Neural progenitor cell (in vitro differentiated cells): ENCODE results near the gene ALDH1B1. TPM values are rescaled to one million over a fixed set of nuclear protein-coding genes. Genes with fewer than 3 reads are reported as not detected.

Source experiments
- DNase-seq: peaks from one replicate; pipeline ENCODE4 v3.0.0-alpha.2; 2016; ENCODE audit warnings: low spot score
- H2AFZ ChIP-seq: fragments of 200-600 bp; sonication (generic); replicated peaks from 2 replicates; pipeline ENCODE4 v1.6.1; 2016; ENCODE audit warnings: antibody characterized with exemption
- H3F3A ChIP-seq: fragments of 200-600 bp; sonication (generic); 2 replicates; pipeline ENCODE4 v1.6.1; 2016; ENCODE audit warnings: antibody characterized with exemption, low read depth
- H3K27ac ChIP-seq: fragments of 200-600 bp; sonication (generic); 2 replicates; pipeline ENCODE4 v1.5.1; 2016; ENCODE audit warnings: mild to moderate bottlenecking
- H3K27me3 ChIP-seq: fragments of 200-600 bp; sonication (generic); 2 replicates; pipeline ENCODE4 v1.6.1; 2016; ENCODE audit warnings: mild to moderate bottlenecking, moderate library complexity
- H3K36me3 ChIP-seq: fragments of 200-600 bp; sonication (generic); 2 replicates; pipeline ENCODE4 v1.5.1; 2016
- H3K4me1 ChIP-seq: fragments of 200-600 bp; sonication (generic); 2 replicates; pipeline ENCODE4 v1.6.1; 2016; ENCODE audit warnings: mixed run types
- H3K4me2 ChIP-seq: fragments of 200-600 bp; sonication (generic); 2 replicates; pipeline ENCODE4 v1.6.1; 2016
- H3K4me3 ChIP-seq: fragments of 200-600 bp; sonication (generic); 2 replicates; pipeline ENCODE4 v1.5.1; 2016
- H3K79me2 ChIP-seq: fragments of 200-600 bp; sonication (generic); 2 replicates; pipeline ENCODE4 v1.6.1; 2016; ENCODE audit warnings: low read depth
- H3K9ac ChIP-seq: fragments of 200-600 bp; sonication (generic); 2 replicates; pipeline ENCODE4 v1.6.1; 2016
- H3K9me3 ChIP-seq: fragments of 200-600 bp; sonication (generic); 2 replicates; pipeline ENCODE4 v1.5.1; 2016; ENCODE audit warnings: low read depth
- H4K20me1 ChIP-seq: fragments of 200-600 bp; sonication (generic); 2 replicates; pipeline ENCODE4 v1.6.1; 2016; ENCODE audit warnings: low read depth
- H3K27ac Mint-ChIP-seq: 3 replicates; pipeline ENCODE4 v1.8.0; 2021; ENCODE audit warnings: mixed read lengths
- H3K27me3 Mint-ChIP-seq: 2 replicates; pipeline ENCODE4 v1.8.0; 2022; ENCODE audit warnings: low read depth, mild to moderate bottlenecking, inconsistent platforms, moderate library complexity, mixed read lengths; ENCODE audit not compliant: insufficient read depth
- H3K36me3 Mint-ChIP-seq: 3 replicates; pipeline ENCODE4 v1.8.0; 2021; ENCODE audit warnings: mixed read lengths
- H3K4me1 Mint-ChIP-seq: 3 replicates; pipeline ENCODE4 v1.8.0; 2021; ENCODE audit warnings: mixed read lengths
- H3K4me3 Mint-ChIP-seq: 3 replicates; pipeline ENCODE4 v1.8.0; 2021; ENCODE audit warnings: mild to moderate bottlenecking, moderate library complexity, mixed read lengths
- H3K9me3 Mint-ChIP-seq: 3 replicates; pipeline ENCODE4 v1.8.0; 2020; ENCODE audit warnings: mixed read lengths
- CTCF ChIP-seq: fragments of 200-600 bp; sonication (generic); IDR thresholded peaks from 2 replicates; pipeline ENCODE4 v1.5.1; 2017; ENCODE audit warnings: antibody characterized with exemption, mild to moderate bottlenecking
- EZH2 ChIP-seq: fragments of 200-600 bp; sonication (generic); IDR thresholded peaks from 2 replicates; pipeline ENCODE4 v1.6.1; 2017; ENCODE audit warnings: antibody characterized with exemption, mild to moderate bottlenecking, moderate library complexity
- EZH2phosphoT487 ChIP-seq: fragments of 200-600 bp; sonication (generic); IDR thresholded peaks from 2 replicates; pipeline ENCODE4 v1.6.1; 2017; ENCODE audit warnings: antibody characterized with exemption
- total RNA-seq: library from RNA; depleted of rRNA; stranded (reverse); fragments of >200 nt; gene quantifications from 2 replicates; pipeline ENCODE4 v1.2.3, GENCODE V29; 2015; ENCODE audit warnings: low replicate concordance

Gene ALDH1B1
- total RNA-seq, 1 donor from 2014 or later, result 32.9 TPM

GRCh38 chr9:38357350-38358114, 35.0 kb upstream of the ALDH1B1 start:
- Histone ChIP-seq H4K20me1 (no peaks in the 10 kb centered on the region), H3K4me1 (peaks cover 32% of the 10 kb centered on the region), H2AFZ (no peak overlapping the region), H3F3A (no peaks in the 10 kb centered on the region), H3K79me2 (no peaks in the 10 kb centered on the region), H3K36me3 (no peaks in the 10 kb centered on the region), H3K4me3 (no peak overlapping the region), H3K27me3 (no peaks in the 10 kb centered on the region), H3K9ac (no peak overlapping the region), H3K27ac (no peak overlapping the region), H3K4me2 (no peak overlapping the region), H3K9me3 (no peaks in the 10 kb centered on the region)
- DNase-seq, result no peak
- Mint-ChIP-seq H3K4me1 (peaks cover 56% of the 10 kb centered on the region), H3K27me3 (peaks cover 11% of the 10 kb centered on the region), H3K27ac (peak overlapping the region; percentile 5), H3K4me3 (no peak overlapping the region), H3K36me3 (no peaks in the 10 kb centered on the region), H3K9me3 (no peaks in the 10 kb centered on the region)
- TF ChIP-seq EZH2 (no peak), CTCF (no peak), EZH2phosphoT487 (no peak)

GRCh38 chr9:38358390-38359296, 33.9 kb upstream of the ALDH1B1 start:
- Histone ChIP-seq H3K27me3 (no peaks in the 10 kb centered on the region), H3K9ac (no peak overlapping the region), H3K36me3 (no peaks in the 10 kb centered on the region), H3K27ac (no peak overlapping the region), H3K4me3 (no peak overlapping the region), H4K20me1 (no peaks in the 10 kb centered on the region), H3K79me2 (no peaks in the 10 kb centered on the region), H3K4me2 (no peak overlapping the region), H3K4me1 (peaks cover 25% of the 10 kb centered on the region), H3F3A (no peaks in the 10 kb centered on the region), H3K9me3 (no peaks in the 10 kb centered on the region), H2AFZ (no peak overlapping the region)
- Mint-ChIP-seq H3K9me3 (no peaks in the 10 kb centered on the region), H3K4me1 (peaks cover 56% of the 10 kb centered on the region), H3K36me3 (no peaks in the 10 kb centered on the region), H3K27ac (no peak overlapping the region), H3K4me3 (no peak overlapping the region), H3K27me3 (peaks cover 13% of the 10 kb centered on the region)
- no peak for DNase-seq
- TF ChIP-seq EZH2phosphoT487, result no peak
- no peak for TF ChIP-seq CTCF
- no peak for TF ChIP-seq EZH2

- Histone ChIP-seq H2AFZ (no peak overlapping the region), H3K4me1 (peaks cover 25% of the 10 kb centered on the region), H3F3A (no peaks in the 10 kb centered on the region), H3K79me2 (no peaks in the 10 kb centered on the region), H3K36me3 (no peaks in the 10 kb centered on the region), H4K20me1 (no peaks in the 10 kb centered on the region), H3K9me3 (no peaks in the 10 kb centered on the region), H3K27ac (no peak overlapping the region), H3K4me2 (no peak overlapping the region), H3K4me3 (no peak overlapping the region), H3K27me3 (no peaks in the 10 kb centered on the region), H3K9ac (no peak overlapping the region)
- Mint-ChIP-seq H3K27me3 (peaks cover 13% of the 10 kb centered on the region), H3K4me1 (peaks cover 56% of the 10 kb centered on the region), H3K36me3 (no peaks in the 10 kb centered on the region), H3K4me3 (no peak overlapping the region), H3K9me3 (no peaks in the 10 kb centered on the region), H3K27ac (no peak overlapping the region)
- no peak for DNase-seq
- no peak for TF ChIP-seq EZH2phosphoT487
- TF ChIP-seq EZH2, result no peak
- TF ChIP-seq CTCF, result no peak
Observed at GRCh38 chr9:38359297-38359653, 33.2 kb upstream of the ALDH1B1 start.
